HG03521 (cell line): ENCODE data around the gene MRPL54.
"Not testable (repeated sequence)": the region's sequence is repeated elsewhere in the genome, so short reads cannot be mapped to it uniquely, and the experiment has no call there.

Experiments used
- ATAC-seq: cut with Tn5 transposase; IDR thresholded peaks from one replicate; pipeline ENCODE4 v1.9.1; 2021; ENCODE audit warnings: mild to moderate bottlenecking, moderate library complexity; ENCODE audit not compliant: unreplicated experiment

MRPL54 gene

DNA sequence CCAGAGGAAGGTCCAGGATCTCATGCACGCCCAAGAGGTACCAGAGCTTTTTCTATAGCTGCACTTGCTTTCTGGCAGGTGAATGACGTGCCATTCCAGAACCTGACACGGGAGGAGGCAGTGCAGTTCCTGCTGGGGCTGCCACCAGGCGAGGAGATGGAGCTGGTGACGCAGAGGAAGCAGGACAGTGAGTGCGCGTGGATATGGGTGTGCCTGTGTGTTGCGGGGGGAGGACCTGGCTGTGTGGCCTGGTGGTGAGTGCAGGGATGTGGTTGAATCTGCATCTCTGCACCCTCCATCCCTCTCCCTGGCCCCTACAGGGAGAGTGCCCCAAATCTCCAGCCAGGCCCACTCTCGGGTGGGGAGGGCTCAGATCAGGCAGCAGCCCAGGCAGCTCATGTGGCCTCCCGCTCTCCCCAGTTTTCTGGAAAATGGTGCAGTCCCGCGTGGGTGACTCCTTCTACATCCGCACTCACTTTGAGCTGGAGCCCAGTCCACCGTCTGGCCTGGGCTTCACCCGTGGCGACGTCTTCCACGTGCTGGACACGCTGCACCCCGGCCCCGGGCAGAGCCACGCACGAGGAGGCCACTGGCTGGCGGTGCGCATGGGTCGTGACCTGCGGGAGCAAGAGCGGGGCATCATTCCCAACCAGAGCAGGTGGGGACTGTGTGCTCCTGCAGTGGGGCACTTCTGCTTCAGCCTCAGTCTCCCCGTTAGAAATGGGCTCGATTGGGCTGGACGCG is 23.8 kb upstream of the MRPL54 start:
- ATAC-seq: no peak

DNA sequence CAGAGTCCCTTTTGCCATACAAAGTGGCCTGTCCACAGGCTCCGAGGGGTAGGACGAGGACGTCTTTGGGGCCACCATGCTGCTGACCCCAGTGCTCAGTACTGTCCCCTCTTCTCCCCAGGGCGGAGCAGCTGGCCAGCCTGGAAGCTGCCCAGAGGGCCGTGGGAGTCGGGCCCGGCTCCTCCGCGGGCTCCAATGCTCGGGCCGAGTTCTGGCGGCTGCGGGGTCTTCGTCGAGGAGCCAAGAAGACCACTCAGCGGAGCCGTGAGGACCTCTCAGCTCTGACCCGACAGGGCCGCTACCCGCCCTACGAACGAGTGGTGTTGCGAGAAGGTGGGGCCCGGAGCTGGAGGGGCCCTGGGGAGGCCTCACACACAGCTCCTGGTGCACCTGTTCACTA is 22.1 kb upstream of the MRPL54 start:
- no peak for ATAC-seq

DNA sequence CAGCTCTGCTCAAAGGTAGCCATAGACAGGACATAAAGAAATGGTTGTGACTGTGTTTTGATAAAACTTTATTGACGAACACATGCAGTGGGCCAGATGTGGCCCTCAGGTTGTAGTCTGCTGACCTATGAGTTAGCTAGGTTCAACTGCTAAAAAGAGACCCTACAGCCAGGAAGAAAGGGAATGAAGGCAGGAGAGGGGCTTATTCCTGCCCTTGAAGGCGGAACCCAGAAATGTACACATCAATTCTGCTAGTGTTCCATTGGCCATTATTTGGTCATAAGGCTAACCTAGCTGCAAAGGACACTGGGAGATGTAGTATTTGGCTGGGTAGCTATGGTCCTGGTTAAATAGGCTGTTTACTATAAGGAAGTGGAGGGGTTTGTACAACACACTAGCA is 19.0 kb upstream of the MRPL54 start:
- ATAC-seq: no peak

DNA sequence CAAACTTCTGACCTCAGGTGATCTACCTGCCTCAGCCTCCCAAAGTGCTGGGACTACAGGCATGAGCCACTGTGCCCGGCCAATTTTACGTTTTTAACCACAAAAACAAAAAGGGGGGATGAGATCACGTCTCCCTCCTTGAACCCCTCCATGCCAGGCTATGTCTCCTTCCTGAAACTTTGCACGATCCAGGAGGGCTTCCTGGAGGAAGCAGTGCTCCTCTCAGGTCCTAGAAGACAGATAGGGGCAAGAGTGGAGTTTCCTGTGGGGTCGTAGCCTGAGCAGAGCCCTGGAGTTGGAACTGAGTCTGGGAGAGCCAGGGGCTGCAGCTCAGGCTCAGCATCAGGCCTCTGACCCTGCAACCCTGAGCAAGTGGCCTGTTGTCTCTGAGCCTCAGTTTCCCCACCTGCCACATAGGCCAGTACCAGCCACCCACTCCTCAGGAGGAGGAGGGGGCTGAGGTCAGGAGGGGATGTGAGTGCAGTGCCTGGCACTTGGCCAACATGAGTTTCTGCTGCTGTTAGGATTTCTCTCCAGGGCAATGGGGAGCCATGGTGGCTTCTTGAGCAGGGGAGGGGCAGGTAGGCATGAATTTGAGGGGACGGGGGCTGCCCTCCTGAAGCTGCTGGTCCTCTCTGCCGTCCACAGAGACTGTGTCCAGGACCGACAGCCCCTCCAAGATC is 17.0 kb upstream of the MRPL54 start:
- no peak for ATAC-seq

DNA sequence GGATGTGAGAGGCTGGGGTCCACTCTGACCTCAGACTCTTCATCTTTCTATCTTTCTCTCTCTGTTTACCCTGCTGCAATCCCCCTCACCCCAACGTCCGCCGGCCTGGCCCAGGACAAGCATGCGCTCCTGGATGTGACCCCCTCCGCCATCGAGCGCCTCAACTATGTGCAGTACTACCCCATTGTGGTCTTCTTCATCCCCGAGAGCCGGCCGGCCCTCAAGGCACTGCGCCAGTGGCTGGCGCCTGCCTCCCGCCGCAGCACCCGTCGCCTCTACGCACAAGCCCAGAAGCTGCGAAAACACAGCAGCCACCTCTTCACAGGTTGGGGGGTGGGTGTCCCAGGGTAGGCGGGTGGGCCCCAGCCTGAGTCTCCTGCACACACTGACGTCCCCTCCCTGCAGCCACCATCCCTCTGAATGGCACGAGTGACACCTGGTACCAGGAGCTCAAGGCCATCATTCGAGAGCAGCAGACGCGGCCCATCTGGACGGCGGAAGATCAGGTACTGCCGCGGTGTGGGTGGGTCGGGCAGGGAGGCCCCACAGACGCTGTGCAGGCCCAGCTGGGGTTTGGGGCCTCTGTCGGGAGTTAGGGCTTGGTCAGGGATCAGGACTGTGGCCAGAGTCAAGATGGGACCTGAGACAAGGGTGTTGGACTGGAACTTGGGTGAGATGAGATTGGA is 16.0 kb upstream of the MRPL54 start:
- ATAC-seq: no peak

DNA sequence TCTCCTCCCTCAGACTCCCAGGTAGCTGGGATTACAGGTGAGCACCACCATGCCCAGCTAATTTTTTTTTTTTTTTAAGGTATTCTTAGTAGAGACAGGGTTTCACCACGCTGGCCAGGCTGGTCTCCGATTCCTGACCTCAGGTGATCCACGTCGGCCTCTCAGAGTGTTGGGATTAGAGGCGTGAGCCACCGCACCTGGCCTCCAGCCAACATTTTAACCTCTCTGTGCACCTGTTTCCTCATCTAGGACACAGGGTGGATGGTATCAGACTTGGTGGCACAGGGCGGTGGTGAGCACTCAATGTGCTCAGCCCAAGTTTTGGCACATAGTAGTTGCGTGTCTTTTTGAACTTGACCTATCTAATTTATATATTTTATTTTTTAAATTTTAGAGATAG is 13.5 kb upstream of the MRPL54 start:
- ATAC-seq: no peak

DNA sequence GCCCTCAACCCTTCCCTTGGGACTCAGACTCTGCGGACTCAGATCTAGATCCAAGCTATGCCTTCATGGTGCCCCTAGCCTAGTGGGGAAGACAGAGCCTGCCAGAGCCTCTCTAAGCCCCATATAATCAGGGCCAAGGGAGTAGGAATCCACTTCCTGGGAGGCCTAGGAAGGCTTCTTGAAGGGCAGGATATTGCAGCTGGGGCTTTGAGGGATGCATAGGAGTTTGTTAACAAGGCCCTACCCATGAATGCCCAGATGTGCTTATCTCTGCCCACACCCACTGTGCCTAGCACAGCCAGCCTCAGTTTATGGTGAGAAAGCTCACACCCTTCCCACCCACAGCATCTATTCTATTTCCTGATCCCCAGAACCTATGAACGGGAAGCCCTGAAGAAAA is 12.3 kb upstream of the MRPL54 start:
- no peak for ATAC-seq

DNA sequence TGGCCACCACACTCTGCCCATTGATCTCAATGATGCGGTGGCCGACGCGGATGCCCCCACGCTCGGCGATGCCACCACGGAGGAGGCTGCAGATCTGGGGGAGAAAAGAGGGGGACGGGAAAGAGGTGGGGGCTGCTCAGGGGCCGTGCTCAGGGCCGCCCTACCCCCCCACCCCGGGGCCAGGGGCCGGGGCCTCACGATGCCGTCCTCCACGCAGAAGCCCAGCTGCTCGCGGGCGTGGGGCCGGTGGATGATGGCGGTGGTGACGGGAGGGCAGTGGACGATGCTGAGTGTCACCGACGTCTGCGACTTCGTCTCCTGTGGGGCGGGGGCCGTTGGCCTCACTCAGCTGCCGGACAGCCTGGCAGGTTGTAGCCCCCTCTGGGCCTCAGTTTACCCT is 11.2 kb upstream of the MRPL54 start:
- ATAC-seq: no peak

DNA sequence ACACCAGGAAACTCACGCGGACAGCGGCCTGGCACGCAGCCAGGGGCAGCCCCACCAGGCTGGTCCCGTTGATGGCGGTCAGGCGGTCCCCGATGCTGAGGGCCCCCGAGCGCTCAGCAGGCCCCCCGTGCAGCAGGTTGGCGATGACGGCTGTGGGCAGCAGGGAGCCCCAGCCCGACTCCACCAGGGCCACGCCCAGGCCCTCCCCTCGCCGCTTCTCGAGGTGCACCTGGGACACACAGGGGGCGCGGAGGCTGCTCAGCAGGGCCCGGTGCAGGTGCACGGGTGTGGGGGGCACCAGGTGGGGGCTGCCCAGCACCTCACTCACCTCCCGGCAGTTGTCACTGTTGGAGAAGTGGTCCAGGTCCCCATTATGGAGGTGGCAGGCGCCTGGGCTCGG is 10.0 kb upstream of the MRPL54 start:
- no peak for ATAC-seq

DNA sequence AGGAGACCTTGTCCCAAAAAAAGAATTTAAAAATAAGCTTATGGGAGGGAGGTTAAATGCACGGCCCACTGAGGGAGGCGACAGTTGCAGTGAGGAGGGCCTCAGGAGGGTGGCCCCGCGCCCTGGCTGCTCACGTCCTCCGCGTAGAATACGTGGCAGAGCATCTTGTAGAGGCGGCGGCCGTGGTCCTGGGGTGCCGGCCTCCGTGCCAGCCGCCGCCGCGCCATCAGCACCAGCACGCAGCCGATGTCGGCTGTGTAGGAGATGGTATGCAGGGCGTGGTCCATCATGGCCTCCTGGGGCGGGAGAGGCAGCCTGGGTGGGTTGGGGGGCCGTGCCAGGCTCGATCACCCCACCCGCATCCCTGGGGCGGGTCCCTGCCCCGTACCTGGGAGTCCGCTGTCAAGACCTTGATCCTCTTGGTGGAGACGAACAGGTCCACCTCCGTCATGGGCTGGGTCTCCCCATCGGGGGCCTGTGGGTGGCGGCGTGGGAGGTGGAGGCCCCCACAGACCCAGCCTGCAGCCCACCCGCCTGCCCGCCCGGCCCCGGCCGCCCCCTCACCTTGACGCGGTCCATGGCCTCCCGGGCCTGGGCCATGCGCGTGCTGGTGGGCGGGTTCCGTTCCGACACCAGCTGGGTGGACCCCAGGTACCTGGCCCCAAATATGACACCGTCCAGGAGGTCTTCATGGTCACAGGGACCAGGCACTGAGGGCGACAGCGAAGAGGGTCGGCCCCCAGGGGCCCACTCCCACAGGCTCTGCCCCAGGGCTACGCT is 8.7 kb upstream of the MRPL54 start:
- no peak for ATAC-seq

DNA sequence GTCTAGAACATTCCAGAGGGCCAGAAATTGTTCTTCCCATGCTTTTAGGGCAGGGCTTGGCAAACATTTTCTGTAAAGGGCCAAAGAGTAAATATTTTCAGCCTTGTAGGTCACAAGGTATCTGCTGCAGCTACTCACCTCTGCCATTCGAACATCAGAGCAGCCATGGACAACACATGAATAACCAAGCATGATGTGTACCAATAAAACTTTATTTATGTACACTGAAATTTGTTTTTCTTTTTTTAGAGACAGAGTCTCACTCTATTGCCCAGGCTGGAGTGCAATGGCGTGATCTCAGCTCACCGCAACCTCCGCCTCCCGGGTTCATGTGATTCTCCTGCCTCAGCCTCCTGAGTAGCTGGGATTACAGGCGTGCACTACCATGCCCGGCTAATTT is 4.8 kb upstream of the MRPL54 start:
- not testable (repeated sequence) for ATAC-seq

DNA sequence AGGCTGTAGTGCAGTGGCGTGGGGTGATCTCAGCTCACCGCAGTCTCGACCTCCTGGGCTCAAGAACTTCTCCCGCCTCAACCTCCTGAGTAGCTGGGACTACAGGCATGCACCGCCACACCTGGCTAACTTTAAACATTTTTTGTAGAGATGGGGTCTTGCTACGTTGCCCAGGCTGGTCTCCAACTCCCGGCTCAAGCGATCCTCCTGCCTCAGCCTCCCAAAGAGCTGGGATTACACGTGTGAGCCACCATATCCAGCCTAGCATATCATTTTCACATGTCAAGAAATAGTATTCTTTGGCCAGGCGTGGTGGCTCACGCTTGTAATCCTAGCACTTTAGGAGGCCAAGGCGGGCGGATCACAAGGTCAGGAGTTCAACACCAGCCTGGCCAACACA is 4.2 kb upstream of the MRPL54 start:
- ATAC-seq: not testable (repeated sequence)

DNA sequence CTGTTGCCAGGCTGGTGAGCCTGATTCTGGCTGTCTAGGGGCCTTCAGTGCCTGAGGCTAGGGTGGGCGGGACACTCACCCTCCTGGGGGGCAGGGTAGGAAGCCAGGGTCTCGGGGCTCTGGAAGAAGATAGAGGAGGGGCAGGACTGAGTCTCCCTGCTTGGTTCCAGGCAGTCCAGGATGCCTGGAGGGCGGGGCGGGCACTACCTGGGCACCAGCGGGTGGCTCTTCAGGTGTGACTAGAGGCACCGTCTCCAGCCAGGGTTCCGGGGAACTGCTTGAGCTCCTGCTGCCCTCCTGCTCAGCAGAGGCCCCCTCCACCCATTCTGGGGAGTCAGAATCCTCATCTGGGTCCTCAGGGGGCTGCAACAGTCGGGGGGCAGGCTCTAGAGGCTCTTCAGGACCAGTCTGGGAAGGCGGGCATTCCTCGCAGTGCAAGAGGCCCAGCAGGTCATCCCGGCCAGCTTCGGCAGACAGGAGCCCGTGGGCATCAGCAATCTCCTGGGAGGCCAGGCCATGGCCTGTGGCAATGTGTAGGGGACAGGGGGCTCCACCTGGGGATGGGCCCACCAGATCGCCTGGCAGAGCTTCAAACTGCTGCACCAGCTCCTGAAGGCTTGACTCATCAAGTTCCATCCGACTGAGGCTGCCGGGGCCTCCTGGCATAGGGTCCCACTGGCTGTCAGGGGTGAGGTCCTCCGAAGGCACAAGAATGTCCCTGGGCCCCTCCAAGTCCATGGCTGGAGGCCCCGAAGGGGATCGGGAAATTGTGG is 2.8 kb upstream of the MRPL54 start:
- no peak for ATAC-seq

DNA sequence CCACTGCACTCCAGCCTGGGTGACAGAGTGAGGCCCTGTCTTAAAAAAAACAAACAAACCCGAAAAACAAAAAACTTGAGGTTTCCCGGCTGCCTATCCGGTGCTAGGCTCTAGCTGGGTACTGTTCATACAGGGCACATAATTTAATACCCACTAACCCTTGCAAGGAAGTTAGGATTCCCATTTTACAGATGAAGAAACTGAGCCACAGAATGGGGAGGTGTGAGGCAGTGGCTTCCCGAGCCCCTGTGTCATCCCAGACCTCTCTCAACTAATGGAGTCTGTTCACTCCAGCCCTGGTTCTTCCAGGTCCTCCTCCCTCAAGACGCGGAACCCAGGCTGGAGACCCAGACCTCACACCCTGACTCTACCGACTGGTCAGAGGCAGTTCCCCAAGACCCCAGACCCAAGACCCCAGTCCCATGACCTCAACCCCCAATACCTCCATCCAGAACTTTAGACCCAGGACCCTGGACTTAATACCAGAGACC is 1.6 kb upstream of the MRPL54 start:
- no peak for ATAC-seq

DNA sequence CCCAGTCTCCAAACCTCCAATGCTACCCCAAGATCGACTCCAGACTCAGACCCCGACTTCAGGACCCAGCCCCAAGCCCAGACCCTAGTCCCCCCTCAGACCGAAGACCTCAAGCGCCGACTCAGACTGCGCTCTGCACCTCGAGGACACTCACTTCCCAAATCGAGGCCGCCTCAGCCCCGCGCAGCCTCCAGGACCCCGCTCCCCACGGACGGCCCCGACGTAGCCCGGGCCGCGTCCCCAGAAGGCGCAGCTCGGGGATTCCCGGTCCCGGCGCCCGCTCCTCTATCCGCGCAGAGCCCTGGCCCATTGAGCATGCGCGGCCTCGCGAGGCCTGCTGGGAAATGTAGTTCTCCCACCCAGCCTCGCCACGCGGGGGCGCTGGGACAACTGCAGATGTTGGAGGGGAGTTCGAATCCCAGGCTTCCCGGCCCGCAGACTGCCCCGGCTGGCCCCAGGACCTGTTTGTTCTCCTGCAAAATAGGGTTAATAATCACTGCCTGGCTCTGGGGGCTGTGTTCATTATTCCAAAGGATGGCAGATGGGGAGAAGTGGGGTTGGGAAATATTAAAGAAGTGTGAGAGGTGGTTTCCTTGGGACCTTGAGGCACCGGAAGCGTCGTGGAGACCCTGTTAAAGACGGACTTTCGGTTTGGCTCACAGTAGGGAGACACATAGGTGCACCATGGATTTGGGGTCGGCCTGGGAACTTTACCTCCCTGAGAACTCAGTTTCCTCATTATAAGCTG is 926 bp upstream of the MRPL54 start, which contains the start of gene APBA3:
APBA3 (minus strand) TSS at position 311 of the 748 bp plus-strand sequence. CDS start 1,428 bp downstream, outside the sequence.
- peak; percentile 55 for ATAC-seq

DNA sequence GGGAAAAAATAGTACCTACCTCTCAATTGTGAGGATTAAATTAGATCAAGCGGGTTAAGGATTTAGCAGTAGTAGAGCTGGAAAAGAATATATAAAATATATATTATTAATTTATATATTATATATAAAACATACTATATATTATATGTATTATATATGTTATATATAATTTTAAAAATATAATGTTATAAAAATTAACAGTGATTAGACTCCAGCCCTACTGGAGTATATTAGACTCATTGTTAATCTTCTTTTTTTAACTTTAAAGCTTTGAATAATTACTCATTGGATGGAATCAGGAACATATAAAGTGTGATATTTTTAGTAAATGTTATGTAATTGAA is 380 bp upstream of the MRPL54 start:
- ATAC-seq: no peak

DNA sequence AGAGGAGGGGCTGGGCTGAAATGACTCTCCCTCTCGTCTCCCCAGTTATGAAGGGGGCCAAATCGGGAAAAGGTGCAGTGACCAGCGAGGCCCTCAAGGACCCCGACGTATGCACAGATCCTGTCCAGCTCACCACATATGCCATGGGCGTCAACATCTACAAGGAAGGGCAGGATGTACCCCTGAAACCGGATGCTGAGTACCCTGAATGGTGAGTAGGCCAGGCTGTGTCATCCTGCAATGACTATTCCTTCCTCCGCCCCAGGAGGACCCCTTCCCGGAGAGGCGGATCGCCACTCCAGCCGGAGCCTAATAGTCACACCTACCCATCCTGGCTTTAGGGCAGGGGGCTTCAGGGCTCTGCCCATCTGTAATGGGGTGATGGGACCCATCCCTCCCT is 2.6 kb downstream of the MRPL54 start:
- no peak for ATAC-seq

DNA sequence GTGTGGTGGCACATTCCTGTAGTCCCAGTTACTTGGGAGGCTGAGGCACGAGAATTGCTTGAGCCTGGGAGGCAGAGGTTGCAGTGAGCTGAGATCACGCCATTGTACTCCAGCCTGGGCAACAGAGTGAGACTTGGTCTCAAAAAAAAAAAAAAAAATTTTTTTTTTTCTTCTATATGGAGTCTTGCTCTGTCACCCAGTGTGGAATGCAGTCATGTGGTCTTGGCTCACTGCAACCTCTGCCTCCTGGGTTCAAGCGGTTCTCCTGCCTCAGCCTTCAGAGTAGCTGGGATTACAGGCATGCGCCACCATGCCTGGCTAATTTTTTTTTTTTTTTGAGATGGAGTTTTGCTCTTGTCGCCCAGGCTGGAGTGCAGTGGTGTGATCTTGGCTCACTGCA is 3.3 kb downstream of the MRPL54 start:
- not testable (repeated sequence) for ATAC-seq

DNA sequence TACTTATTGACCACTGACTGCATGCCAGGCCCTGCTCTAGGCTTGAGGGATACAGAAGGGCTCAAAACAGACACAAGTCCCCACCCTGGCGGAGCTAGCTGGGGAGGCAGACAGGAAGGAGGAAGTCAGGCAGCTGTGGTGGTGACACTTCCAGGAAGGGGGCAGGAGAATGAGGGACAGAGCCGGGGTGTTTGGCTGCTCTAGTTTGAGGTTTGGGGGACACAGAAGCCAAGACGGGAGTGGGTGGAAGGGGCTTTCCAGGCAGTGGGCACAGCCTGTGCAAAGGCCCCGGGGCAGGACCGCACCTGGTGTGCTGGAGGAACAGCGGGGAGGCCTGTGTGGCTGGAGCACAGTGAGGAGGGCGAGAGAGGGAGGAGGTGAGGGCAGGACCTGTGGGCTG is 4.0 kb downstream of the MRPL54 start:
- no peak for ATAC-seq

DNA sequence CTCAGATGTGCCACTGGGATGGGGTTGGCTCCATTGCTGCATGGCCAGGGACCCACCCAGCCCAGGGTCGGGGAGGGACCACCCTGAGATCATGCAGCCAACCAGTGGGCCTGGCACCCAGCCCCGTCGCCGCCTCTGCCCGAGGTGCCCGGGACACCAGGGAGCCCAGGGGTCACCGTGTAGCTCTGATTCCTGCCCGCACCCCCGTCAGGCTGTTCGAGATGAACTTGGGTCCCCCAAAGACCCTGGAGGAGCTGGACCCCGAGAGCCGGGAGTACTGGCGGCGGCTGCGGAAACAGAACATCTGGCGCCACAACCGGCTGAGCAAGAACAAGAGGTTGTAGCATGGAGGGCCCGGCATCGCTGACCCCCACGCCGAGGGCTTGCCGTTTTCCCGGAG is 4.6 kb downstream of the MRPL54 start:
- ATAC-seq: no peak
